ENCODE data around the gene FAM13A. TPM values are rescaled to one million over a fixed set of nuclear protein-coding genes. Genes with fewer than 3 reads are reported as not detected.
"Not testable (repeated sequence)": the region's sequence is repeated elsewhere in the genome, so short reads cannot be mapped to it uniquely, and the experiment has no call there.

FAM13A gene
- total and polyA plus RNA-seq, 9 of the 15 experiments (the other 6 are each of a cell fraction or from before 2014, with no cell fraction given): 11.3 to 23.3 (median 14.7) TPM

DNA sequence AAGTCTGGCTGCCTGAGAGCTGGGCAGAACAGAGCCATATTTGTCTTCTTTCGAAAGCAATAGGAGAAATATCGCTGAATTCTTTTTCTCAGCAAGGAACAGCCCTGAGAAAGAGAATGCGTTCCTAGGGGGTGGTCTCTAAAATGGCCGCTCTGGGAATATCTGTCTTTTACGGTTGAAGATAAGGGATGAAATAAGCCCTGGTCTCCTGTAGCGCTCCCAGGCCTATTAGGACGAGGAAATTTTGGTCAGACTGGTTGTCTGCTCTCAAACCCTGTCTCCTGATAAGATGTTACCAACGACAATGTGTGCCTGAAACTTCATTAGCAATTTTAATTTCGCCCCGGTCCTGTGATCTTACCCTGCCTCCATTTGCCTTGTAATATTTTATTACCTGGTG is 42.1 kb downstream of the FAM13A start:
- H3K9ac ChIP-seq (ENCODE audit: insufficient read depth in 1 of 2, low read depth in 2 of 2, low read length in 2 of 2); FAIRE-seq; H3K79me2 ChIP-seq (ENCODE audit: control insufficient read depth, insufficient read depth, low read length); H3K4me2 ChIP-seq (ENCODE audit: insufficient read depth, low read length); H3K4me3 ChIP-seq; H3K4me1 ChIP-seq (replicated peaks in 1 of 2; ENCODE audit: control insufficient read depth in 2 of 2, insufficient read depth in 2 of 2, low read length in 2 of 2); CTCF ChIA-PET (ENCODE audit: low intra/inter-chr PET ratio); DNase-seq (ENCODE audit: extremely low read depth in 1 of 4, low spot score in 3 of 4); H3K27me3 ChIP-seq (ENCODE audit: control insufficient read depth in 2 of 2, insufficient read depth in 2 of 2, low read length in 2 of 2); POLR2A ChIA-PET; H3K9me3 ChIP-seq (replicated peaks; ENCODE audit: control insufficient read depth, insufficient read depth, low read depth, low read length); H4K20me1 ChIP-seq (replicated peaks; ENCODE audit: control insufficient read depth, insufficient read depth, low read length); H3K9me1 ChIP-seq (ENCODE audit: control insufficient read depth, insufficient read depth, low read length); intact Hi-C loops (cut with micrococcal nuclease); H3K27ac ChIP-seq (ENCODE audit: extremely low read depth, low read depth, low read length); ATAC-seq; H2AFZ ChIP-seq (ENCODE audit: low read depth, low read length); BruUV-seq (replicated peaks): not testable (repeated sequence)
- peak in 1 of 2 experiments; percentile 66; a peak in 2 of 3 replicates for TF ChIP-seq CBX3 (IDR thresholded peaks at IDR 0.05; ENCODE audit: borderline replicate concordance in 1 of 2, low read length in 2 of 2)
- peak; percentile 41; the same call in 1 of the 2 replicates for TF ChIP-seq CBX5 (IDR thresholded peaks at IDR 0.05; ENCODE audit: borderline replicate concordance, low read depth)
- TF ChIP-seq CC2D1A (IDR thresholded peaks at IDR 0.05): 0 out of 2 replicates have a peak, but pooled peaks have one; percentile 12
- TF ChIP-seq, protein P1, sequence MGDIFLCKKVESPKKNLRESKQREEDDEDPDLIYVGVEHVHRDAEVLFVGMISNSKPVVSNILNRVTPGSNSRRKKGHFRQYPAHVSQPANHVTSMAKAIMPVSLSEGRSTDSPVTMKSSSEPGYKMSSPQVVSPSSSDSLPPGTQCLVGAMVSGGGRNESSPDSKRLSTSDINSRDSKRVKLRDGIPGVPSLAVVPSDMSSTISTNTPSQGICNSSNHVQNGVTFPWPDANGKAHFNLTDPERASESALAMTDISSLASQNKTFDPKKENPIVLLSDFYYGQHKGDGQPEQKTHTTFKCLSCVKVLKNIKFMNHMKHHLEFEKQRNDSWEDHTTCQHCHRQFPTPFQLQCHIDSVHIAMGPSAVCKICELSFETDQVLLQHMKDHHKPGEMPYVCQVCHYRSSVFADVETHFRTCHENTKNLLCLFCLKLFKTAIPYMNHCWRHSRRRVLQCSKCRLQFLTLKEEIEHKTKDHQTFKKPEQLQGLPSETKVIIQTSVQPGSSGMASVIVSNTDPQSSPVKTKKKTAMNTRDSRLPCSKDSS (IDR thresholded peaks at IDR 0.05; ENCODE audit: low read depth, partially characterized antibody): peak; percentile 59
- TF ChIP-seq, protein P2, sequence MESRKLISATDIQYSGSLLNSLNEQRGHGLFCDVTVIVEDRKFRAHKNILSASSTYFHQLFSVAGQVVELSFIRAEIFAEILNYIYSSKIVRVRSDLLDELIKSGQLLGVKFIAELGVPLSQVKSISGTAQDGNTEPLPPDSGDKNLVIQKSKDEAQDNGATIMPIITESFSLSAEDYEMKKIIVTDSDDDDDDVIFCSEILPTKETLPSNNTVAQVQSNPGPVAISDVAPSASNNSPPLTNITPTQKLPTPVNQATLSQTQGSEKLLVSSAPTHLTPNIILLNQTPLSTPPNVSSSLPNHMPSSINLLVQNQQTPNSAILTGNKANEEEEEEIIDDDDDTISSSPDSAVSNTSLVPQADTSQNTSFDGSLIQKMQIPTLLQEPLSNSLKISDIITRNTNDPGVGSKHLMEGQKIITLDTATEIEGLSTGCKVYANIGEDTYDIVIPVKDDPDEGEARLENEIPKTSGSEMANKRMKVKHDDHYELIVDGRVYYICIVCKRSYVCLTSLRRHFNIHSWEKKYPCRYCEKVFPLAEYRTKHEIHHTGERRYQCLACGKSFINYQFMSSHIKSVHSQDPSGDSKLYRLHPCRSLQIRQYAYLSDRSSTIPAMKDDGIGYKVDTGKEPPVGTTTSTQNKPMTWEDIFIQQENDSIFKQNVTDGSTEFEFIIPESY (CRISPR knock-in tag; IDR thresholded peaks at IDR 0.05): peak; percentile 96
- TF ChIP-seq, protein P3, sequence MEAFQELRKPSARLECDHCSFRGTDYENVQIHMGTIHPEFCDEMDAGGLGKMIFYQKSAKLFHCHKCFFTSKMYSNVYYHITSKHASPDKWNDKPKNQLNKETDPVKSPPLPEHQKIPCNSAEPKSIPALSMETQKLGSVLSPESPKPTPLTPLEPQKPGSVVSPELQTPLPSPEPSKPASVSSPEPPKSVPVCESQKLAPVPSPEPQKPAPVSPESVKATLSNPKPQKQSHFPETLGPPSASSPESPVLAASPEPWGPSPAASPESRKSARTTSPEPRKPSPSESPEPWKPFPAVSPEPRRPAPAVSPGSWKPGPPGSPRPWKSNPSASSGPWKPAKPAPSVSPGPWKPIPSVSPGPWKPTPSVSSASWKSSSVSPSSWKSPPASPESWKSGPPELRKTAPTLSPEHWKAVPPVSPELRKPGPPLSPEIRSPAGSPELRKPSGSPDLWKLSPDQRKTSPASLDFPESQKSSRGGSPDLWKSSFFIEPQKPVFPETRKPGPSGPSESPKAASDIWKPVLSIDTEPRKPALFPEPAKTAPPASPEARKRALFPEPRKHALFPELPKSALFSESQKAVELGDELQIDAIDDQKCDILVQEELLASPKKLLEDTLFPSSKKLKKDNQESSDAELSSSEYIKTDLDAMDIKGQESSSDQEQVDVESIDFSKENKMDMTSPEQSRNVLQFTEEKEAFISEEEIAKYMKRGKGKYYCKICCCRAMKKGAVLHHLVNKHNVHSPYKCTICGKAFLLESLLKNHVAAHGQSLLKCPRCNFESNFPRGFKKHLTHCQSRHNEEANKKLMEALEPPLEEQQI (IDR thresholded peaks at IDR 0.05): peak; percentile 71; the same call in 1 of the 2 replicates
- H3K36me3 ChIP-seq (ENCODE audit: control insufficient read depth, insufficient read depth, low read length): peaks cover 53% of the 10 kb centered on the region
- 97% methylated on average over 9 of the region's 10 CpGs for WGBS (ENCODE audit: insufficient coverage, low coverage, missing lambda C conversion rate)
- in situ Hi-C loops (cut with MboI): loop anchor here (5.0 kb wide), 1 partner anchor 198 kb away; no protein-coding TSS in a partner anchor

All from K562 (cell line).